Prostate gland (tissue), 2 donors: ENCODE results near the gene TRIM56.
"Not testable (repeated sequence)": the region's sequence is repeated elsewhere in the genome, so short reads cannot be mapped to it uniquely, and the experiment has no call there.

ENCODE experiments used
- POLR2A ChIP-seq: fragments of 450-650 bp; IDR thresholded peaks from one replicate; pipeline ENCODE4 v1.6.1; 2016; ENCODE audit warnings: antibody characterized with exemption, mild to moderate bottlenecking
- POLR2AphosphoS5 ChIP-seq: sonication (generic); formaldehyde crosslinking; IDR thresholded peaks from one replicate; pipeline ENCODE4 v1.6.1; 2017; ENCODE audit warnings: antibody characterized with exemption
- TF ChIP-seq, protein P1 (sequence below), 4 experiments: fragments of 200-600 bp in 2 of 4; fragments of 450-650 bp in 2 of 4; sonication (generic) in 2 of 4; IDR thresholded peaks; 1 replicate in 3 of 4; 2 replicates in 1 of 4; pipeline ENCODE4 v1.5.1; 2016 to 2019; ENCODE audit warnings: antibody characterized with exemption in 4 of 4, mild to moderate bottlenecking in 2 of 4, moderate library complexity in 2 of 4

- not testable (repeated sequence) for TF ChIP-seq POLR2AphosphoS5, POLR2A
- TF ChIP-seq, protein P1, sequence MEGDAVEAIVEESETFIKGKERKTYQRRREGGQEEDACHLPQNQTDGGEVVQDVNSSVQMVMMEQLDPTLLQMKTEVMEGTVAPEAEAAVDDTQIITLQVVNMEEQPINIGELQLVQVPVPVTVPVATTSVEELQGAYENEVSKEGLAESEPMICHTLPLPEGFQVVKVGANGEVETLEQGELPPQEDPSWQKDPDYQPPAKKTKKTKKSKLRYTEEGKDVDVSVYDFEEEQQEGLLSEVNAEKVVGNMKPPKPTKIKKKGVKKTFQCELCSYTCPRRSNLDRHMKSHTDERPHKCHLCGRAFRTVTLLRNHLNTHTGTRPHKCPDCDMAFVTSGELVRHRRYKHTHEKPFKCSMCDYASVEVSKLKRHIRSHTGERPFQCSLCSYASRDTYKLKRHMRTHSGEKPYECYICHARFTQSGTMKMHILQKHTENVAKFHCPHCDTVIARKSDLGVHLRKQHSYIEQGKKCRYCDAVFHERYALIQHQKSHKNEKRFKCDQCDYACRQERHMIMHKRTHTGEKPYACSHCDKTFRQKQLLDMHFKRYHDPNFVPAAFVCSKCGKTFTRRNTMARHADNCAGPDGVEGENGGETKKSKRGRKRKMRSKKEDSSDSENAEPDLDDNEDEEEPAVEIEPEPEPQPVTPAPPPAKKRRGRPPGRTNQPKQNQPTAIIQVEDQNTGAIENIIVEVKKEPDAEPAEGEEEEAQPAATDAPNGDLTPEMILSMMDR (IDR thresholded peaks at IDR 0.05), result not testable (repeated sequence)
Measured at GRCh38 chr7:101103701-101104100, 18.4 kb downstream of the TRIM56 start.
